Measurements from ENCODE around the gene RNF141.

Gene RNF141

DNA sequence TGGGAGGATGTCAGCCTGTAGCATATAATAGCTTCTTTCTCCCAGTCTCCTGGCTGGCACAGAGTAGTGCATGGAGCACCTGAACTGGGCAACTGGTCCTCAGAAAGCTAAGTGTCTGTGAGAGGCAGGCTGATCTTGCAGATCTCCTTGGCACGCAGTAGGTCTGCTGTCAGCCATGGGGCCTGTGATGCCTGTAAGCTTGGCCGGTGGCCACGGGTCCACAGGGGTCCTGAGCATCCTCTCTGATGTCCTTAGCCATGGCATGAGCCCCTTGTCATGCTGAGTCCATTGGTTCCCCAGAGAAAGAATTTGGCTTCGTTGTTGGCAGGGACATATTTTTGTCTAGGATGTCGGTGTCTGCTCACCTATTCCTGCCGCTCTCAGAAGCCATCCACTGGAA lies 61.0 kb downstream of the RNF141 start:
- DNase-seq: no peak

DNA sequence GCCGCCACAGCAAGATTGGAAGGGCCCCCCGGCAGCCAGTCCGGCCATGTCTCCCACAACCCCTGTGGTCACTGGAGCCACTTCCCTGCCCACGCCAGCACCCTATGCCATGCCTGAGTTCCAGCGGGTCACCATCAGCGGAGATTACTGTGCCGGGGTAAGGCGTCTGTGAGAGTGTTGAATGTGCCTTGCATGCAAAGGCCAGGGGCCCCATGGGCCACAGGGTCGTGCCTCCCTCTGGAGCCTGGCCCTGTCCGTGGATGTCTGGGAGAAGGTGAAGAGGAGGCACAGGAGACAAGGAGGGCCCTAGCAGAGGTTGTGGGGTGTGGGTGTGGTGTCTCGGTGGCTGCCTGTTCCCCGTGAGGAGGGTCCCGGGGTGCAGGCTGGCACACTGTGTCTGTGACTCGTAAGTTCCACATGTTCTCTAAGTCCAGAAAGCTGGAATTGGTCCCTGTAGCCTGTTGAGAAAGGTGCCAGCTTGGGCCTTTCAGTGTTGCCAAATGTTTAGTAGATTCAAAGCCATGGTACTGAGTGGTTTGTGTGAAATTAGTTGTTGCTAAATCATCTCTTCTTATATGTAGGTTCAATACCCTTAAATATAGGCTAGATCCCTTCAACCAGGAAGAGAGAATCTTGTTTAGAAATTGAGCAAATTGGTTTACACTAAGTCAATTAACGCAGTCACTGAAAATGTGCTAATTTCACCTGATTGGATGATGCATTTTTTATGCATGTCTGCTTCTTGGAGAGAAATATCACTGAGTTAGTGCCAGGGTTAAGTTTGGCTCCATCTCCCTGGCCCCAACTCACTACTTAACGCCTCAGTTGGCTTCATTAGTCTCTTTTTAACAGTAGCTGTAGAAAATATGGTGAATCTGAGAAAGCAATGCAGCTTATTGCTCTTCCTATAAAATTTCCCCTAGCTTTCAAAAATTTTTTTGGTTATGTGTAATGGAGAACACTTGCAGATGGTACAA lies 62.1 kb downstream of the RNF141 start:
- no peak for DNase-seq

DNA sequence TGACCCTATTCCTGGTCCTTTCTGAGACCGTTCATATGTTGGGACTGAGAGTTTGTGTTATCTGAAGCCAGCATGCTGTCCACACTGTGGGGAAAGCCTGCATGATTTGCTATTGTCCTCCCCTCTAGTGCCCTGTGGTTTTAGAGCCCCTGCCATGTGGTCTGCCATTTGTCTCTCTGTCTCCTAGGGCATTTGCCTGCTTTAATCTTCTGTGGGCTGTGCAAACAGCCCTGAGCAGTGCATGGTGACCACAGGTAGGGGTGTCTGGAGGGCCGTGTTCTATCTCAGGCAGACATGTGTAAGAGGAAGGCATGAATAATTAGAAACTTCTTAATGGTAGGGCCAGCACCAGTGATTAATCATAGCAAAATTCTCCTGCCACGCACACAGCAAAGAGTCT lies 62.9 kb downstream of the RNF141 start:
- DNase-seq: no peak

DNA sequence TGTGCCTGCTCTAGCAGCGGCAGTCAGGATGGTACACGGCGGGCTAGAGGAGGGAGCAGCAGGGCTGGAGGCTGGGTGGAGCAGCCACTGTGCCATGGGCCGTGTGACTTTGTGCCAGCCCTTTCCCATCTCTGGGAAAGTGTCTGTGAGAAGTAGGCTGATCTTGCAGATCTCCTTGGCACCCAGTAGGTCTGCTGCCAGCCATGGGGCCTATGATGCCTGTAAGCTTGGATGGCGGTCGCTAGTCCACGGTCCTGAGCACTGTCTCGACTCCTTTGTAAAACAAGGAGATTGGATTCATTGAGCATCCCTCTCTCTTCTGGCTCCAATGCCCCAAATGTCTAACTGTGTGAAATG lies 63.3 kb downstream of the RNF141 start:
- DNase-seq: no peak

DNA sequence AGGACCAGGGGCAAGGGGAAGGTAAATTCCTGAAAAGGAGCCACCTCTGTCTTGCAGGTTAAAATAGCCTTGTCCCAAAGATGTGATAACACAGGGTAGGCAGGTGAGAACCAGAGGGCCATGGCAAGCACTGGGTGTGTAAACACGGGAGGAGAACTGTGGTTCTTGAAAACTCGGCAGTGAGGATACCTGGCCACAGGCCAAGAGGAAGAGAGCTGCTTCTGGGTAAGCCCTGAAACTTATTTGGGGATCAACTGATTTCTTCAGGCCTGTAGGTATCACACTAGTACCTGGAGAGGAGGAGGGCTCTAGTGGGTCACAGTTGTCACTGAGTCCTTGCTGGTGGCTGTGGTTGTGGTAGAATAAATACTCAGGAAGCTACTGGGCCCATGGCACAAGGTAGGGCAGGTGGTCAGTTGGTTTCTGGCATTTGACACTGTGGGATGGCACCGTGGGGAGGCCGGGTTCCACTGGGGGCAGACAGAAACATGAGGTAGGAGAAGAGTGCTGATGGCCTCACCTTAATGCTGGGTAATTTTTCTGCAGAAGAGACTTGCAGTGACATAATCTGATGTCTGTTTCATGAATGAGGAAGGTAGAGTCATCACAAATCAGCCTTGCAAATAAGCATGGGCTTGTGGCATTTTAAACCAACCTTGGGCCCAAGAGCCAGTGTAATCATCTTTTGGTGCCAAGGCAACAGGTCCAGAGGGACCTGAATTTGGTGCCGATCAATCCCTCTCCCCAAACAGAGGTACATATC lies 63.9 kb downstream of the RNF141 start:
- DNase-seq: no peak

DNA sequence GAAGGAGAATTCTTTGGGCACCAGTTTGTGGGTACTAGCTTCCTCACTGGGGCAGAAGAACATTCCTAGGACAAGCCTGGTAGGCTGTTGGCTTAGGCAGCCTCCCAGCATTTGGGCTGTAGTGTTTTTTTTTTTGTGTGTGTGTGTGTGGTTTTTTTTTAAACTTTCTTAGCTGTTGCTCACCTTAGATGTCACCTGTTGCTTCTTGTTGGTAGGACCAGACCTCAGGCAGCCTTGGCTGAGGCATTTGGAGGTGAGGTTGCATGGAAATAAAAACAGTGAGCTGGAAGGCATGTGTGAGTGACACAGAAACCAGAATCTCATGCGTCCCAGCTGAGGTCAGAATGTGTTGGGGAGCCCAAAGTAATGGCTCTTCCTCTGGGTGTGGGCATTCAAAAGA lies 64.6 kb downstream of the RNF141 start:
- no peak for DNase-seq

DNA sequence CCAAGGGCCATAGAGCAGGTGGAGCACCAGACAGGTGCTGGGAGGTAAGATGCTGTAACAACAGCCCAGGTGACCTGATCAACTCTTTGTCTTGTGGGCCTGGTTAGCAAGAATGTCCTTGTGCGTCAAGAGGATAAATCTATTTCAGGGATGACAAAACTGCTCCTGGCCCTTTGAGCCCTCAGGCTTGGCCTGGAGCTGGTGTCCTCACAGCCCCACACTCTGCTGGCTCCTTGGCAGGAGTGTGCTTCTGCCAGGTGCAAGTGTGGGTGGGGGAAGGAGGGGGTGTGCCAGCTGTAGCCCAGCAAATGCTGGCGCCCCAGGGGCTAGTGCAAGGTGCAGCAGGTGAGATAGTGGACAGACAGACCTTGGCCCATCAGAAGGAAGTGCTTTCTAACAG lies 66.4 kb downstream of the RNF141 start:
- no peak for DNase-seq

DNA sequence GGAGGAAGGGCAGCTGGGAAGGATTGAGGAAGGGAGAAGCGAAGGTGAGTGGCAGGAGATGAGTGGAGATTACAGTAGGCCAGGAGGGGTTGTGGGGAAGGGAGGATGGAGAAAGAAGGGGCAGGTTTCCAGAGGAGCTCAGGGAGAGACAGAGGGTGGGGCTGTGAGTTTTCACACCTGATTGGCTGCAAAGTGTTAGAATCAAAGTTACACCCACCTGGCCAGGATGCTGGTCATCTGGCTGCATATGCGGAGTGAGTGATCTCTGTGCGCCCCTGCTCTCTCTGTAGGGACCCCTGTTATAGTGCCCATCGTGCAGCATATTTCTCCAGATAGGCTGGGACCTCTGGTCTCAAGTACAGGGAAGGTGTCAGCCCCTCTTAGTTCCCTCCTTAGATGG lies 67.6 kb downstream of the RNF141 start:
- DNase-seq: no peak

DNA sequence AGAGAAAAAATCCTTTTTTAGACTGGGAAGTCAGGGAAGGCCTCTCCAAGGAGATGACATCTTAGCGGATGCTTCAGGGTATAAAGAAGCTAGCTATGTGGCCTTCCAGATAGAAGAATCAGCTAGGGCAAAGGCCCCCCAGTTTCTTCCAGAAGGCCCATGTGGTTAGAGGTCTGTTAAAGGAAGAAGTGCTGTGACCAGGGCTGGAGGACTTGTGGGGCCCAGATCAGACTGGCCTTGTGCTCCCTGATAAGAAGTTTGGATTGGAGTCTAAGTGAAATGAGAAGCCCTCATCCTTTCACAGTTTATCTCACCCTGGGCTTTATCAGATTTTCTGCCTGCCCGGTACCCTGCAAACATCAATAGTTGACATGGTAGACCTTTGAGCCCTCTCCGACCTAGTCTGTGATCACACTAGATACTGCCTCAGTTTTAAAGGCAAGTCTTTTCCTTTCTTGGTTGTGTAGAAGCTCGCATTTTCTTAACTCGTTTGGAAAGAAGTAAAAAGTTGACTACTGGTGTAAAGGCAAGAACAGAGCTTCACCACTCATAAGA lies 78.2 kb downstream of the RNF141 start:
- DNase-seq: no peak
